Psoas muscle (tissue), 8 donors: Measurements from ENCODE around the gene PANK4. TPM values are rescaled to one million over a fixed set of nuclear protein-coding genes. Genes with fewer than 3 reads are reported as not detected.
"Not testable (repeated sequence)": the region's sequence is repeated elsewhere in the genome, so short reads cannot be mapped to it uniquely, and the experiment has no call there.

Experiments used
- ATAC-seq, 4 donors: fragments of 200-7000 bp; cut with Tn5 transposase; one replicate each; pipeline ENCODE4 v1.9.1; 2020; ENCODE audit warnings: moderate library complexity in 3 of 4, mild to moderate bottlenecking in 2 of 4
- DNase-seq, 2 donors: peaks; one replicate each; pipeline ENCODE4 v3.0.0-alpha.2; 2020
- H3K27ac ChIP-seq: fragments of 200-600 bp; one replicate; pipeline ENCODE4 v1.8.0; 2022
- H3K27me3 ChIP-seq, 3 donors: fragments of 200-600 bp in 1 of 3; one replicate each; pipeline versions ENCODE4 v1.6.1 to v1.8.0; 2013 to 2022; ENCODE audit warnings: low read length in 2 of 3, mild to moderate bottlenecking in 2 of 3, moderate library complexity in 1 of 3; ENCODE audit not compliant: insufficient read depth in 3 of 3
- H3K36me3 ChIP-seq, 2 donors: fragments of 200-600 bp in 1 of 2; one replicate each; pipeline versions ENCODE4 v1.6.1 to v1.8.0; 2013 to 2022; ENCODE audit warnings: low read depth in 1 of 2, mild to moderate bottlenecking in 1 of 2, moderate library complexity in 1 of 2; ENCODE audit not compliant: insufficient read depth in 1 of 2
- H3K4me1 ChIP-seq: fragments of 200-600 bp; one replicate; pipeline ENCODE4 v1.8.0; 2022
- H3K4me3 ChIP-seq: fragments of 200-600 bp; one replicate; pipeline ENCODE4 v1.8.0; 2022; ENCODE audit warnings: mild to moderate bottlenecking
- H3K9me3 ChIP-seq: fragments of 200-600 bp; one replicate; pipeline ENCODE4 v1.8.0; 2022
- WGBS, 3 donors: extraction: QIAGEN DNeasy Blood & Tissue Kit; methylation state at CpG; one replicate each; pipeline versions ENCODE4 v1.1.6 to v1.1.7; 2013; 5-methylcytosine and 5-hydroxymethylcytosine counted together
- intact Hi-C, 2 donors: fragments of 100-400 bp; cut with DNase I; formaldehyde crosslinking; loops; one replicate each; pipeline versions ENCODE4 v1.11.0 to v1.14.2; 2022
- polyA plus RNA-seq, 3 donors: library from polyadenylated mRNA; stranded (reverse); fragments of 200-250 nt; gene quantifications; one replicate each; pipeline ENCODE4 v1.2.3, GENCODE V29; 2013
- total RNA-seq, 4 donors: library from RNA; stranded (reverse); fragmentation: NEBNext Ultra II Directional in 2 of 4; extraction: Animal tissue kit (Norgen Biotek cat#: 25700) in 2 of 4; gene quantifications; one replicate each; pipeline versions ENCODE4 v1.2.1 to v1.2.4, GENCODE V29; 2021 to 2023
- TF ChIP-seq, protein P1 (sequence below): fragments of 200-600 bp; IDR thresholded peaks from one replicate; pipeline ENCODE4 v1.8.0; 2022; ENCODE audit warnings: antibody characterized with exemption
- donor health status: healthy with polysubstance abuse.
- donor health status: DM: no; HTN: no; CAD: no; lungs with moderate emphysema.
- donor health status: Bipolar disorder and iron deficiency.
- donor health status: healthy.
- donor health status: DM: yes; HTN: yes; CAD: no.
- donor health status: DM: no; HTN: no; CAD: no.
- donor health status: DM: no; HTN: no; CAD: no.
- donor health status: DM: yes; HTN: yes; CAD: no.

The PANK4 gene
- total and polyA plus RNA-seq, 7 donors, result 29.0 to 45.1 (median 31.9) TPM

DNA sequence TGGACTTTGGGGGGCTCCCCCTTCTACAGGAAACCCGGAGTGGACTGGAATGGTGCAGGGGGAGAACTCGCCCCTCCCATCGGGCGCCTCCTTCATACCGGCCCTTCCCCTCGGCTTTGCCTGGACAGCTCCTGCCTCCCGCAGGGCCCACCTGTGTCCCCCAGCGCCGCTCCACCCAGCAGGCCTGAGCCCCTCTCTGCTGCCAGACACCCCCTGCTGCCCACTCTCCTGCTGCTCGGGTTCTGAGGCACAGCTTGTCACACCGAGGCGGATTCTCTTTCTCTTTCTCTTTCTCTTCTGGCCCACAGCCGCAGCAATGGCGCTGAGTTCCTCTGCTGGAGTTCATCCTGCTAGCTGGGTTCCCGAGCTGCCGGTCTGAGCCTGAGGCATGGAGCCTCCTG is 29.9 kb upstream of the PANK4 start, which contains the start of gene TNFRSF14:
Gene TNFRSF14 (plus strand): TSS at position 95 of the 401 bp plus-strand sequence. CDS start 294 bp downstream, at position 389.
- Histone ChIP-seq H3K4me3 (peak within 1 kb of the TSS; percentile 76), H3K4me1 (no peaks in the 10 kb centered on the region), H3K36me3 (no peaks in the 10 kb centered on the region), H3K27ac (peak within 1 kb of the TSS; percentile 74), H3K27me3 (peaks cover 0 to 7% (median 3%) of the 10 kb centered on the region in 3 donors), H3K9me3 (no peaks in the 10 kb centered on the region)
- TF ChIP-seq, protein P1, sequence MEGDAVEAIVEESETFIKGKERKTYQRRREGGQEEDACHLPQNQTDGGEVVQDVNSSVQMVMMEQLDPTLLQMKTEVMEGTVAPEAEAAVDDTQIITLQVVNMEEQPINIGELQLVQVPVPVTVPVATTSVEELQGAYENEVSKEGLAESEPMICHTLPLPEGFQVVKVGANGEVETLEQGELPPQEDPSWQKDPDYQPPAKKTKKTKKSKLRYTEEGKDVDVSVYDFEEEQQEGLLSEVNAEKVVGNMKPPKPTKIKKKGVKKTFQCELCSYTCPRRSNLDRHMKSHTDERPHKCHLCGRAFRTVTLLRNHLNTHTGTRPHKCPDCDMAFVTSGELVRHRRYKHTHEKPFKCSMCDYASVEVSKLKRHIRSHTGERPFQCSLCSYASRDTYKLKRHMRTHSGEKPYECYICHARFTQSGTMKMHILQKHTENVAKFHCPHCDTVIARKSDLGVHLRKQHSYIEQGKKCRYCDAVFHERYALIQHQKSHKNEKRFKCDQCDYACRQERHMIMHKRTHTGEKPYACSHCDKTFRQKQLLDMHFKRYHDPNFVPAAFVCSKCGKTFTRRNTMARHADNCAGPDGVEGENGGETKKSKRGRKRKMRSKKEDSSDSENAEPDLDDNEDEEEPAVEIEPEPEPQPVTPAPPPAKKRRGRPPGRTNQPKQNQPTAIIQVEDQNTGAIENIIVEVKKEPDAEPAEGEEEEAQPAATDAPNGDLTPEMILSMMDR, result no peak
- ATAC-seq (peak; percentile 25 to 65 (median 44)), DNase-seq (peak; percentile 46 to 67)
- intact Hi-C loops, result no loop called here
- 0 to 1% (median 1%) methylated on average over 11 to 16 of the region's 16 CpGs for WGBS, 3 donors

DNA sequence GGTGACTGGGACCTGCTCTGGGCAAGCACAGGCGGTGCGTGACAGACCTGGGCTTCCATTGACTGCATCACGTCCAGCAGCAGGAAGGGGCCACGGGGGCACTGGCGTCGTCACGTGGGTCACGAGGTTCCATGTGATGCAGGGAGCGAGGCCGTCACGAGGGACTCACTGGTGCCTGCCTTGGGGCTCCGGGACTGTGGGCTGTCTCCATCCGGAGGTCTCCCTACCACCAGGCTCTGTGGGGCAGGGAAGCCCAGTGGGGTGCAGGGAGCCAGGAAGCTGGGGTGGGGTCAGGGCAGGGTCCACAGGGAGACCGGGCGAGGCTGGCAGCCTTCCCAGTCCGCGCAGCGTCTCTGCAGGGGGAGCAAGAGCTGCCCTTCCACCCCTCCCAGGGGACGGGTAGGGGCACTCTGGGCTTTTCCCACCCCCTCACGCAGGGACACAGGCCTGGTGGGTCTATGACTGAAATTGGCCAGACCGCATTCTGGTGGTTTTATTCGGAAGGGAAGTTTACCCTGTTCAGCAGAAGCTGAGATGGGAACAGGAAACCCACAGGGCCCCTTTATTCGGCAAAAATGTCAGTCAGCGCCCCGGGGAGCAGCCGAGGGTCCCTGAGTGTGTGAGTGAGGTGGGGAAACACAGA is 29.4 kb upstream of the PANK4 start:
- peak overlapping the region; percentile 76 for H3K4me3 ChIP-seq
- TF ChIP-seq, protein P1, result no peak
- H3K27ac ChIP-seq, result peak overlapping the region; percentile 74
- ATAC-seq (peak; percentile 33 to 74 (median 58)), DNase-seq (peak; percentile 82 to 87)
- no peaks in the 10 kb centered on the region for H3K36me3 ChIP-seq
- no peaks in the 10 kb centered on the region for H3K4me1 ChIP-seq
- peaks cover 0 to 7% (median 3%) of the 10 kb centered on the region in 3 donors for H3K27me3 ChIP-seq
- H3K9me3 ChIP-seq, result no peaks in the 10 kb centered on the region
- 7 to 20% (median 16%) methylated on average over 20 to 26 of the region's 26 CpGs for WGBS, 3 donors
- intact Hi-C loops, result no loop called here

DNA sequence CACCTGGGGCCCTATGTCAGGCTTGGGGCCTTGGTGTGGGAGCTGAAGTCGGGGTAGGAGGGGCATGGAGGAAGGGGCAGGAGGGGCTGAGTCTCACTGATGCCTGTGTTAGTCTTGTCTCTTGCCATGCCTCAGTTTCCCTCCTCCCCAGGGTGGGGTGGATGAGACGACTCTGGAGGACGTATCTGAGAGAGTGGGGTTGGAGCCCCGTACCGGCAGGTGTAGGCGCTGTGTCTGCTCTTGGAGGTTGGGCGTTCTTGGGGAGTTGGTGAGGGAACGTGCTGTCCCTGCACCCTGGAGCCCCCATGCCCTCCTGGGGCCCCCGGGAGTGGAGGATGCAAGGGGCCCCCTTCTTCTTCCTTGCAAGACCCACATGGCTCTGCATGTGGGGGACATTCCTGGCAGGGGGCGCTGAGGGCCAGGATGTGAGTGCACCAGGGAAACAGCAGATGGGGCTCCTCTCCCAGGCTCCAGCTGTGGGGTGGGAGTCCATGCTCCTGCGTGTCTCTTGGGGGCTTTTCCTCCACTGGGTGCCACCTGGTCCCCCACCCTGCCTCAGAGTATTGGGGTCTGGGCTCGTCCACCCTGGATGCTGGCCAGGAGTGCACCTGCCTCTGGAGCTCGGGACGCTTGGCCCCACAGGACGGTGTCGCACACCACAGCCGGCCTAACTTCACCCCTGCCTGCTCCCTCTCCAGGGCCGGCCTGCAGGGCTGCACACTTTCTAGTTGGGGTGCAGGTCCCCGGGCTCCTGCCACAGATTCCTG is 28.4 kb upstream of the PANK4 start:
- H3K27ac ChIP-seq, result peak overlapping the region; percentile 74
- H3K27me3 ChIP-seq, result peaks cover 0 to 7% (median 3%) of the 10 kb centered on the region in 3 donors
- TF ChIP-seq, protein P1, result no peak
- no peaks in the 10 kb centered on the region for H3K4me1 ChIP-seq
- ATAC-seq, result no peak
- no peak overlapping the region for H3K4me3 ChIP-seq
- no peaks in the 10 kb centered on the region for H3K9me3 ChIP-seq
- 44 to 54% (median 50%) methylated on average over 18 to 19 of the region's 19 CpGs for WGBS, 3 donors
- H3K36me3 ChIP-seq, result no peaks in the 10 kb centered on the region
- intact Hi-C loops, result no loop called here
- DNase-seq, result no peak

DNA sequence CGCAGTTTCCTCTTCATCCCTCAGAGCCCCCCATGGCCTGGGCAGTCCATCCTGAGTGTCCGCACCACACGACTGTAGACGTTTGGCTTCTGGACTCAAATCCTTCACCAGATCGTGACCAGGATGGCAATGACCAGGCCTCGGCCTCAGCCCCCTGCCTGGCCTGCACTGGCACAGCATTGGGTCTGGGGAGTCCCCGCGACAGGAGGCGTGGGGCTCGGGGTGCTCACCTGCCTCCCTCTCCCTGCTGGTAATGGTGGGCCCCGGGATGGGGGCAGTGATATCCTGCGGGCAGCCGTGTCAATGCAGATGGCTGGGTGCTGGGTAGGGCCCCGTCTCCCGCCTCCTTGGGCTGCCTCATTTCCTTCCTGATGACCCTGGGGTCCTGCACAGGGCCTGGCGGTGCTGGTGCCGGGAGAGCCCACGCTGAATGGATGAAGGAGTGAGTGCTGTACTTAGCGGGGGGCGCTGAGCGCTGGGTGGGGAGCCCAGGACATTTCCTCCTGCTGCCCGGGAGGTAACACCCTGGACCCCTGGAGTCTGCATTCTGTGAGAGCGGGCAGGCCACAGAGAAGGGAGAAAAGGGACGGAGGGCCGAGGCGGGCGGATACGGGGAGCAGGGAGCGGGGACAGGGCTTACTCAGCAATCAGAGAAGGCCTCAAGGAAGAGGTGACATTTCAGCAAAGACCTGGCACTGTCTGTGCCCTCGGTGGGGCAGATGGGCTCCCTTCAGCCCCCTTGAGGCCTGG is 27.6 kb upstream of the PANK4 start:
- DNase-seq (no peak), ATAC-seq (no peak)
- Histone ChIP-seq H3K9me3 (no peaks in the 10 kb centered on the region), H3K27ac (no peak overlapping the region), H3K27me3 (peaks cover 0 to 7% (median 3%) of the 10 kb centered on the region in 3 donors), H3K4me1 (no peaks in the 10 kb centered on the region), H3K36me3 (no peaks in the 10 kb centered on the region), H3K4me3 (no peak overlapping the region)
- TF ChIP-seq, protein P1, result no peak
- intact Hi-C loops, result no loop called here
- 79 to 83% (median 83%) methylated on average over 24 to 30 of the region's 30 CpGs for WGBS, 3 donors

DNA sequence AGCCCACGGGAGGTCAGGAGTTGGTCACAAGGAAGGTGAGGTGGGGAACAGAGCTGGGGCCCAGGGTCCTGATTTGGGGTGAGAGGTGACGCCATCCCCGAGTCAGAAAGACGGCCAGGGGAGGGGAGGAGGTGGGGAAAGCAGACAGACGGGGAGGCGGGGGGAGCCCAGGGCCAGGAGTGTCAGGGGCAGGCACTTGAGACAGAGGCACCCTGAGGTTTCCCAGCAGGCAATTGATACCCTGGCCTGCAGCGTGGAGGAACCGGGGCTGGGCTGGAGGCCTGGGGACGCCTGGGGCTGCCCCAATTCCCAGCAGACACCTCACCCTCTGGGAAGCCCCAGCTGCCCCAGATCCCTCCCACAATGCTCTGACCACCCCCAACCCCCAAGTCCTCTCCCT is 26.7 kb upstream of the PANK4 start:
- H3K4me3 ChIP-seq, H3K27ac ChIP-seq, H3K9me3 ChIP-seq, ATAC-seq, H3K36me3 ChIP-seq, H3K4me1 ChIP-seq, H3K27me3 ChIP-seq, intact Hi-C loops, DNase-seq: not testable (repeated sequence)
- WGBS, 3 donors, result 35 to 71% (median 62%) methylated on average over 4 to 9 of the region's 9 CpGs
